AG04450 (cell line): ENCODE data around the gene PXK. TPM values are rescaled to one million over a fixed set of nuclear protein-coding genes. Genes with fewer than 3 reads are reported as not detected.

Experiments
- CTCF ChIA-PET: fragments of 300-600, 350-600 bp; formaldehyde crosslinking; extraction: SDS; loops from one replicate; lab custom pipeline; 2022; ENCODE audit warnings: antibody characterized with exemption, inconsistent platforms; lab: Charles Lee
- POLR2A ChIA-PET: fragments of 350-600 bp; formaldehyde crosslinking; extraction: SDS; loops from one replicate; lab custom pipeline; 2021; ENCODE audit warnings: antibody characterized with exemption, inconsistent platforms; lab: Yijun Ruan, JAX
- DNase-seq: peaks from one replicate; pipeline ENCODE4 v3.0.0-alpha.2; 2011; ENCODE audit warnings: low read depth, low spot score
- H3K27ac ChIP-seq: one replicate; pipeline ENCODE4 v1.5.1; 2012; ENCODE audit warnings: low read depth, low read length, control low read depth
- H3K27me3 ChIP-seq: one replicate; pipeline ENCODE4 v1.6.0; 2012; ENCODE audit warnings: low read length; ENCODE audit not compliant: control insufficient read depth, insufficient read depth
- H3K4me3 ChIP-seq: 2 replicates; pipeline ENCODE4 v1.5.1; 2011; ENCODE audit warnings: mild to moderate bottlenecking, low read depth, low read length, control low read depth
- H3K9me3 ChIP-seq: 2 replicates; pipeline ENCODE4 v1.5.1; 2012; ENCODE audit warnings: low read length; ENCODE audit not compliant: control insufficient read depth, insufficient read depth
- CTCF ChIP-seq: IDR thresholded peaks from 2 replicates; pipeline ENCODE4 v1.5.1; 2011; ENCODE audit warnings: low read depth, low read length, control low read depth, inconsistent platforms
- polyA plus RNA-seq: library from polyadenylated mRNA; depleted of rRNA; stranded (reverse); fragments of >200 nt; gene quantifications from 2 replicates; pipeline ENCODE4 v1.2.3, GENCODE V29; 2011

PXK gene
- polyA plus RNA-seq, 1 experiment: 70.3 TPM

- Histone ChIP-seq H3K9me3 (peaks cover 4% of the 10 kb centered on the region; the same call in 1 of the 2 replicates), H3K27me3 (no peaks in the 10 kb centered on the region), H3K4me3 (no peak overlapping the region), H3K27ac (no peak overlapping the region)
- CTCF ChIA-PET: no interaction called here
- no peak for DNase-seq
- POLR2A ChIA-PET: no interaction called here
- no peak for TF ChIP-seq CTCF
Observed at GRCh38 chr3:58462829-58463180, 130.1 kb downstream of the PXK start.

- ChIA-PET POLR2A (no interaction called here), CTCF (interaction anchor here (0.7 to 1.8 kb wide), 23 partner anchors 8 to 167 kb away, joined by 3 to 14 read pairs (median 5); partner anchors contain the start of genes ACOX2, HTD2, KCTD6 and RPP14)
- TF ChIP-seq CTCF: peak; percentile 89
- H3K9me3 ChIP-seq: no peaks in the 10 kb centered on the region
- DNase-seq: peak; percentile 55
- H3K27ac ChIP-seq: no peak overlapping the region
- no peaks in the 10 kb centered on the region for H3K27me3 ChIP-seq
- no peak overlapping the region for H3K4me3 ChIP-seq
Observed at GRCh38 chr3:58463181-58463941, 130.7 kb downstream of the PXK start.

GRCh38 chr3:58463942-58464271 lies 131.2 kb downstream of the PXK start:
- POLR2A ChIA-PET: no interaction called here
- no peak for DNase-seq
- H3K27me3 ChIP-seq: no peaks in the 10 kb centered on the region
- CTCF ChIA-PET: interaction anchor here (0.6 to 1.8 kb wide), 23 partner anchors 8 to 894 kb away, joined by 3 to 14 read pairs (median 5); partner anchors contain the start of genes ACOX2, HTD2, KCTD6 and RPP14
- H3K27ac ChIP-seq: no peak overlapping the region
- H3K9me3 ChIP-seq: no peaks in the 10 kb centered on the region
- TF ChIP-seq CTCF: no peak
- no peak overlapping the region for H3K4me3 ChIP-seq

- ChIA-PET POLR2A (no interaction called here), CTCF (interaction anchor here (1.8 kb wide), 1 partner anchor 31 kb away, joined by 12 read pairs; no protein-coding TSS in a partner anchor)
- no peak for DNase-seq
- no peak for TF ChIP-seq CTCF
- H3K27ac ChIP-seq: no peak overlapping the region
- no peak overlapping the region for H3K4me3 ChIP-seq
- H3K9me3 ChIP-seq: no peaks in the 10 kb centered on the region
- H3K27me3 ChIP-seq: no peaks in the 10 kb centered on the region
Observed at GRCh38 chr3:58464866-58465265, 132.2 kb downstream of the PXK start.

GRCh38 chr3:58466899-58467563 lies 134.3 kb downstream of the PXK start:
- Histone ChIP-seq H3K4me3 (no peak overlapping the region), H3K27me3 (no peaks in the 10 kb centered on the region), H3K9me3 (no peaks in the 10 kb centered on the region), H3K27ac (no peak overlapping the region)
- ChIA-PET POLR2A (interaction anchor here (0.6 kb wide), 1 partner anchor 59 kb away, joined by 3 read pairs; no protein-coding TSS in a partner anchor), CTCF (no interaction called here)
- DNase-seq: no peak
- TF ChIP-seq CTCF: no peak
